K562 (cell line): ENCODE data around the gene BLM. TPM values are rescaled to one million over a fixed set of nuclear protein-coding genes. Genes with fewer than 3 reads are reported as not detected.

Experiments used
- ATAC-seq: fragments of 200-7000 bp; cut with Tn5 transposase; 3 replicates; pipeline ENCODE4 v1.9.1; 2020; ENCODE audit warnings: moderate library complexity
- BruUV-seq: library from RNA; stranded (reverse); fragments of 400-500 nt; replicated peaks from 2 replicates; lab custom pipeline; 2021; lab: Mats Ljungman, UMichigan
- CTCF ChIA-PET: fragments of 300-600 bp; formaldehyde crosslinking; extraction: SDS; loops from one replicate; lab custom pipeline; 2021; ENCODE audit warnings: low intra/inter-chr PET ratio; lab: Yijun Ruan, JAX
- POLR2A ChIA-PET: fragments of 300-600, 350-650 bp; sonication (Branson Sonifier 250); formaldehyde crosslinking; extraction: SDS; loops from one replicate; lab custom pipeline; 2021; ENCODE audit warnings: antibody characterized with exemption, inconsistent platforms; lab: Yijun Ruan, JAX
- DNase-seq, 4 experiments: peaks; one replicate each; pipeline versions ENCODE4 v3.0.0 to v3.0.0-alpha.2; 2011 to 2018; ENCODE audit warnings: low spot score in 3 of 4, mixed read lengths in 3 of 4; ENCODE audit errors: extremely low read depth in 1 of 4
- FAIRE-seq: peaks from 2 replicates; lab custom pipeline; 2011; peaks lifted over from hg19 to GRCh38; lab: Jason Lieb, UNC
- H2AFZ ChIP-seq: 2 replicates; pipeline ENCODE4 v1.6.0; 2011; ENCODE audit warnings: low read depth, low read length, control low read depth, inconsistent platforms
- H3K27ac ChIP-seq: fragments of 200-600 bp; 3 replicates; pipeline ENCODE4 v1.8.0; 2011; ENCODE audit warnings: low read depth, mild to moderate bottlenecking, control low read depth, inconsistent platforms, low read length, moderate library complexity, mixed read lengths; ENCODE audit errors: extremely low read depth
- H3K27me3 ChIP-seq, 2 experiments: fragments of 300-600 bp in 1 of 2; 2 replicates in 1 of 2; 3 replicates in 1 of 2; pipeline versions ENCODE4 v1.6.0 to v1.8.0; 2011; ENCODE audit warnings: inconsistent platforms in 2 of 2, low read length in 2 of 2, mild to moderate bottlenecking in 1 of 2, mixed read lengths in 1 of 2, moderate library complexity in 1 of 2; ENCODE audit not compliant: control insufficient read depth in 2 of 2, insufficient read depth in 2 of 2
- H3K36me3 ChIP-seq: fragments of 300-600 bp; 3 replicates; pipeline ENCODE4 v1.8.0; 2011; ENCODE audit warnings: mild to moderate bottlenecking, low read length, inconsistent platforms; ENCODE audit not compliant: control insufficient read depth, insufficient read depth
- H3K4me1 ChIP-seq, 2 experiments: fragments of 200-600 bp in 1 of 2; replicated peaks in 1 of 2; 2 replicates in 1 of 2; 3 replicates in 1 of 2; pipeline versions ENCODE4 v1.5.1 to v1.8.0; 2011; ENCODE audit warnings: inconsistent platforms in 2 of 2, low read length in 2 of 2, mild to moderate bottlenecking in 1 of 2, mixed read lengths in 1 of 2, moderate library complexity in 1 of 2; ENCODE audit not compliant: control insufficient read depth in 2 of 2, insufficient read depth in 2 of 2
- H3K4me2 ChIP-seq: 2 replicates; pipeline ENCODE4 v1.6.1; 2011; ENCODE audit warnings: low read length, control low read depth, inconsistent platforms, mixed read lengths; ENCODE audit not compliant: insufficient read depth
- H3K4me3 ChIP-seq: fragments of 200-600 bp; sonication (generic), shearing (Covaris generic); 2 replicates; pipeline ENCODE4 v1.5.1; 2016; ENCODE audit warnings: control low read depth, inconsistent platforms
- H3K79me2 ChIP-seq: fragments of 200-600 bp; 3 replicates; pipeline ENCODE4 v1.8.0; 2011; ENCODE audit warnings: low read length, inconsistent platforms; ENCODE audit not compliant: control insufficient read depth, insufficient read depth
- H3K9ac ChIP-seq, 2 experiments: 2 replicates each; pipeline versions ENCODE4 v1.6.0 to v1.6.1; 2011; ENCODE audit warnings: low read depth in 2 of 2, low read length in 2 of 2, control low read depth in 1 of 2, inconsistent platforms in 1 of 2, mild to moderate bottlenecking in 1 of 2, mixed read lengths in 1 of 2; ENCODE audit not compliant: insufficient read depth in 1 of 2
- H3K9me1 ChIP-seq: one replicate; pipeline ENCODE4 v1.6.0; 2011; ENCODE audit warnings: inconsistent platforms, mild to moderate bottlenecking, low read length, moderate library complexity; ENCODE audit not compliant: control insufficient read depth, insufficient read depth
- H3K9me3 ChIP-seq: replicated peaks from 2 replicates; pipeline ENCODE4 v1.5.1; 2011; ENCODE audit warnings: low read depth, low read length, inconsistent platforms; ENCODE audit not compliant: control insufficient read depth, insufficient read depth
- H4K20me1 ChIP-seq: replicated peaks from 2 replicates; pipeline ENCODE4 v1.6.1; 2011; ENCODE audit warnings: low read length, inconsistent platforms, mixed read lengths; ENCODE audit not compliant: control insufficient read depth, insufficient read depth
- ATF1 ChIP-seq, 2 experiments: fragments of 450-650 bp in 1 of 2; IDR thresholded peaks; 2 replicates each; pipeline ENCODE4 v1.6.1; 2016; ENCODE audit warnings: missing compliant biosample characterization in 1 of 2, missing genetic modification characterization in 1 of 2
- BCL6 ChIP-seq: fragments of 250-450 bp; sonication (Bioruptor Pico); IDR thresholded peaks from 2 replicates; pipeline ENCODE4 v1.4.0; 2020
- CSDE1 ChIP-seq, 2 experiments: fragments of 450-650 bp; IDR thresholded peaks; 2 replicates each; pipeline ENCODE4 v1.6.1; 2016; ENCODE audit warnings: mild to moderate bottlenecking in 1 of 2
- CXXC5 ChIP-seq: fragments of 250-450 bp; sonication (Bioruptor Pico); IDR thresholded peaks from 2 replicates; pipeline ENCODE4 v1.8.0; 2022; ENCODE audit warnings: inconsistent platforms, mild to moderate bottlenecking, moderate library complexity
- ESRRA ChIP-seq: fragments of 450-650 bp; IDR thresholded peaks from 2 replicates; pipeline ENCODE4 v1.6.1; 2014; ENCODE audit warnings: low read depth, mild to moderate bottlenecking, moderate library complexity, borderline replicate concordance
- FOXA3 ChIP-seq, 2 experiments: fragments of 450-650 bp in 1 of 2; sonication (generic) in 1 of 2; formaldehyde crosslinking; IDR thresholded peaks in 1 of 2; conservative IDR thresholded peaks in 1 of 2; 2 replicates each; pipeline versions ENCODE4 v1.4.0 to v1.8.0; 2020 to 2022; ENCODE audit warnings: mild to moderate bottlenecking in 2 of 2, missing genetic modification reagents in 1 of 2
- HDAC3 ChIP-seq: fragments of 450-650 bp; IDR thresholded peaks from 2 replicates; pipeline ENCODE4 v1.6.1; 2018; ENCODE audit warnings: borderline replicate concordance, mild to moderate bottlenecking, moderate library complexity; ENCODE audit not compliant: partially characterized antibody
- HOXB6 ChIP-seq: fragments of 250-450 bp; sonication (Bioruptor Pico); IDR thresholded peaks from 2 replicates; pipeline ENCODE4 v1.5.1; 2022; ENCODE audit warnings: mild to moderate bottlenecking, borderline replicate concordance
- NCOA6 ChIP-seq: fragments of 450-650 bp; IDR thresholded peaks from 2 replicates; pipeline ENCODE4 v1.6.1; 2017; ENCODE audit warnings: mild to moderate bottlenecking
- PHF20 ChIP-seq: fragments of 450-650 bp; IDR thresholded peaks from 2 replicates; pipeline ENCODE4 v1.6.1; 2018; ENCODE audit not compliant: partially characterized antibody
- PYGO2 ChIP-seq: fragments of 450-650 bp; IDR thresholded peaks from 2 replicates; pipeline ENCODE4 v1.6.1; 2016; ENCODE audit warnings: mild to moderate bottlenecking, missing genetic modification characterization, moderate library complexity, missing compliant biosample characterization
- XRCC5 ChIP-seq: fragments of 200-400 bp; formaldehyde crosslinking; IDR thresholded peaks from 2 replicates; pipeline ENCODE4 v1.6.1; 2017; ENCODE audit warnings: low read depth, mild to moderate bottlenecking, low read length
- ZFX ChIP-seq: sonication (generic); formaldehyde crosslinking; IDR thresholded peaks from 2 replicates; pipeline ENCODE4 v1.8.0; 2022; ENCODE audit warnings: mild to moderate bottlenecking, missing genetic modification reagents, moderate library complexity
- WGBS: fragments of 100-300 bp; shearing (Covaris generic); methylation state at CpG from one replicate; pipeline ENCODE4 v1.1.6; 2016; ENCODE audit warnings: low coverage, mixed read lengths; ENCODE audit not compliant: insufficient coverage; ENCODE audit errors: missing lambda C conversion rate; 5-methylcytosine and 5-hydroxymethylcytosine counted together
- in situ Hi-C: fragments of 300-500 bp; cut with MboI; formaldehyde crosslinking; loops from 4 replicates; pipeline ENCODE4 v1.15.0; 2018; ENCODE audit warnings: inconsistent platforms, mixed read lengths
- intact Hi-C: fragments of 100-400 bp; cut with micrococcal nuclease; formaldehyde crosslinking; loops from 2 replicates; pipeline ENCODE4 v1.14.2; 2022
- polyA plus RNA-seq, 8 experiments: library from polyadenylated mRNA; depleted of rRNA in 4 of 8; stranded (reverse) in 5 of 8; unstranded in 3 of 8; fragments of >200 nt; fragmentation: Nextera tagmentation in 2 of 8; fragmentation: Illumina TruSeq in 1 of 8; extraction: Ambion mirVana in 2 of 8; extraction: Trizol in 1 of 8; gene quantifications; 2 replicates each; pipeline versions ENCODE4 v1.2.1 to v1.2.3, GENCODE V29; 2011 to 2014; ENCODE audit warnings: inconsistent platforms in 1 of 8, missing spikeins in 1 of 8
- total RNA-seq, 7 experiments: library from RNA; depleted of rRNA in 6 of 7; stranded (reverse); fragments of >200 nt in 6 of 7; fragmentation: Illumina TruSeq in 2 of 7; extraction: Trizol in 2 of 7; gene quantifications; 2 replicates each; pipeline versions ENCODE4 v1.2.1 to v1.2.3, GENCODE V29; 2011 to 2021; ENCODE audit warnings: low replicate concordance in 1 of 7
- TF ChIP-seq, protein P1 (sequence below): sonication (generic); formaldehyde crosslinking; IDR thresholded peaks from 2 replicates; pipeline ENCODE4 v1.8.0; 2022; ENCODE audit warnings: missing genetic modification reagents, mild to moderate bottlenecking, borderline replicate concordance

BLM gene
- total and polyA plus RNA-seq, 9 of the 15 experiments (the other 6 are each of a cell fraction or from before 2014, with no cell fraction given) = 21.0 to 56.0 (median 43.9) TPM

DNA sequence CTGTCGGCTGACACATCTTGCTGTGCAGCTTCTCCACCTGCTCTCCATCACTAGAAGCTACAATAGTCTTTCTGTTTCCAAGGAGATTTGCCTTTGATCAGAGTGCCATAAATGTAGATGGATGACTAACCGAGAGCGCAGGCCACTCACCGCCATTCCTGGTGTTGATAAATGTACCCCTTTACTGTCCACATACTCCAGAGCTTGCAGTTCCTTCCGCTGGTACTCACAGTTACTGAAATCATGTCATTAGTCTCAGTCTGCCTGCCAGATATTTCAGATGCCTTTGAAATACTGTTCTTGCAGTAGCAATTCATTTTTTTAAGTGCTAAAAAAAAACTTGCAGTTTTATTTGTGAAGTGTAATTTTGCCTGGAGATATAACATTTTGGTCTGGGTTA lies 72.3 kb downstream of the BLM start:
- H3K27me3 ChIP-seq = no peaks in the 10 kb centered on the region
- no peak overlapping the region for H2AFZ ChIP-seq
- H3K9me1 ChIP-seq = no peaks in the 10 kb centered on the region
- peaks cover 84% of the 10 kb centered on the region for H3K36me3 ChIP-seq
- ChIA-PET POLR2A (interaction anchor here (0.5 to 1.4 kb wide), 6 partner anchors 8 to 191 kb away, joined by 3 to 4 read pairs (median 3); no protein-coding TSS in a partner anchor), CTCF (no interaction called here)
- DNase-seq (no peak), FAIRE-seq (no peak), ATAC-seq (no peak)
- in situ Hi-C loops (no loop called here), intact Hi-C loops (no loop called here)
- 96% methylated on average over 5 of the region's 5 CpGs for WGBS
- no peaks in the 10 kb centered on the region for H3K9me3 ChIP-seq
- H3K9ac ChIP-seq = no peak overlapping the region
- no peak overlapping the region for H3K4me3 ChIP-seq
- no peak overlapping the region for H3K4me2 ChIP-seq
- no peaks in the 10 kb centered on the region for H4K20me1 ChIP-seq
- TF ChIP-seq XRCC5 (no peak), ESRRA (no peak), HOXB6 (CRISPR knock-in tag) (no peak), CSDE1 (IDR thresholded peaks at IDR 0.05) (no peak), PHF20 (no peak)
- no peak overlapping the region for H3K27ac ChIP-seq
- BruUV-seq = no TSS peak
- no peaks in the 10 kb centered on the region for H3K4me1 ChIP-seq
- H3K79me2 ChIP-seq = no peaks in the 10 kb centered on the region

DNA sequence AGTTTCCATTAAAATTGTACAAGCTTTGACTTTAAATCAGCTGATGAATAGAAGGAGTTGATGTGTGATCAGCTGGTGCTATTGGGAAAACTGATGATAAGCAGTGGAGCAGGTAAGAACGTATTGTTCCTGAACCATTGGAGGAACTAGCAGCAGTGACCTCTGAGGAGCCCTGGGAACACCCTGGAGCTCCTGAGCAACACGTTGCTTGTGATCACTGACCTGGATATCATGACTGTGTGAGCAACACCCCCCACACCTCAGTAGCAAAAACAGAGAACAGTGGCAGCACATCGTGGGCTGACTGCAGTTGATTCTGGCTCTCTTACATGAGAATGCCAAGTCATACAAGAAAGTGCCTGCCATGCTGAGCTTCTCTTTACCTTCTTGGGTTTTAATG lies 72.9 kb downstream of the BLM start:
- H3K36me3 ChIP-seq = peaks cover 82% of the 10 kb centered on the region
- BruUV-seq = no TSS peak
- intact Hi-C loops (no loop called here), in situ Hi-C loops (no loop called here)
- DNase-seq (no peak), FAIRE-seq (no peak), ATAC-seq (no peak)
- no peak overlapping the region for H3K27ac ChIP-seq
- no peak overlapping the region for H3K9ac ChIP-seq
- no peak overlapping the region for H2AFZ ChIP-seq
- CTCF ChIA-PET = no interaction called here
- H4K20me1 ChIP-seq = no peaks in the 10 kb centered on the region
- no peaks in the 10 kb centered on the region for H3K79me2 ChIP-seq
- no peak overlapping the region for H3K4me2 ChIP-seq
- H3K9me3 ChIP-seq = no peaks in the 10 kb centered on the region
- 50% methylated on average over 3 of the region's 3 CpGs for WGBS
- POLR2A ChIA-PET = interaction anchor here (0.5 to 1.4 kb wide), 4 partner anchors 9 to 115 kb away, joined by 3 to 4 read pairs (median 3); no protein-coding TSS in a partner anchor
- H3K27me3 ChIP-seq = no peaks in the 10 kb centered on the region
- no peaks in the 10 kb centered on the region for H3K9me1 ChIP-seq
- H3K4me3 ChIP-seq = no peak overlapping the region
- no peaks in the 10 kb centered on the region for H3K4me1 ChIP-seq
- TF ChIP-seq NCOA6 (no peak), HDAC3 (no peak), ATF1 (CRISPR knock-in tag; IDR thresholded peaks at IDR 0.05) (no peak), ATF1 (tag; IDR thresholded peaks at IDR 0.05) (no peak), CXXC5 (CRISPR knock-in tag) (no peak), PYGO2 (tag) (no peak), FOXA3 (CRISPR knock-in tag; conservative IDR thresholded peaks at IDR 0.05 in 1 of 2, IDR thresholded peaks at IDR 0.05 in 1 of 2) (no peak), BCL6 (no peak), ZFX (no peak)
- TF ChIP-seq, protein P1, sequence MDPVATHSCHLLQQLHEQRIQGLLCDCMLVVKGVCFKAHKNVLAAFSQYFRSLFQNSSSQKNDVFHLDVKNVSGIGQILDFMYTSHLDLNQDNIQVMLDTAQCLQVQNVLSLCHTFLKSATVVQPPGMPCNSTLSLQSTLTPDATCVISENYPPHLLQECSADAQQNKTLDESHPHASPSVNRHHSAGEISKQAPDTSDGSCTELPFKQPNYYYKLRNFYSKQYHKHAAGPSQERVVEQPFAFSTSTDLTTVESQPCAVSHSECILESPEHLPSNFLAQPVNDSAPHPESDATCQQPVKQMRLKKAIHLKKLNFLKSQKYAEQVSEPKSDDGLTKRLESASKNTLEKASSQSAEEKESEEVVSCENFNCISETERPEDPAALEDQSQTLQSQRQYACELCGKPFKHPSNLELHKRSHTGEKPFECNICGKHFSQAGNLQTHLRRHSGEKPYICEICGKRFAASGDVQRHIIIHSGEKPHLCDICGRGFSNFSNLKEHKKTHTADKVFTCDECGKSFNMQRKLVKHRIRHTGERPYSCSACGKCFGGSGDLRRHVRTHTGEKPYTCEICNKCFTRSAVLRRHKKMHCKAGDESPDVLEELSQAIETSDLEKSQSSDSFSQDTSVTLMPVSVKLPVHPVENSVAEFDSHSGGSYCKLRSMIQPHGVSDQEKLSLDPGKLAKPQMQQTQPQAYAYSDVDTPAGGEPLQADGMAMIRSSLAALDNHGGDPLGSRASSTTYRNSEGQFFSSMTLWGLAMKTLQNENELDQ (CRISPR knock-in tag) = no peak
